GM23338 (cell line): ENCODE results near the gene SOX15. TPM values are rescaled to one million over a fixed set of nuclear protein-coding genes. Genes with fewer than 3 reads are reported as not detected.

ENCODE experiments used
- ATAC-seq: fragments of 200-7000 bp; cut with Tn5 transposase; 3 replicates; pipeline ENCODE4 v1.9.1; 2020
- DNase-seq: peaks from one replicate; pipeline ENCODE4 v3.0.0-alpha.2; 2015; ENCODE audit warnings: low spot score
- H2AFZ ChIP-seq: fragments of 200-600 bp; sonication (generic); 2 replicates; pipeline ENCODE4 v1.8.0; 2016; ENCODE audit warnings: antibody characterized with exemption, mild to moderate bottlenecking, moderate library complexity
- H3F3A ChIP-seq: fragments of 200-600 bp; sonication (generic); replicated peaks from 2 replicates; pipeline ENCODE4 v1.8.0; 2017; ENCODE audit warnings: antibody characterized with exemption, mixed run types, low read depth
- H3K27ac ChIP-seq: fragments of 200-600 bp; sonication (generic); 2 replicates; pipeline ENCODE4 v1.6.1; 2016; ENCODE audit warnings: low read depth
- H3K27me3 ChIP-seq: fragments of 200-600 bp; sonication (generic); 2 replicates; pipeline ENCODE4 v1.8.0; 2016; ENCODE audit warnings: mild to moderate bottlenecking, mixed run types, moderate library complexity; ENCODE audit not compliant: insufficient read depth
- H3K36me3 ChIP-seq: fragments of 200-600 bp; sonication (generic); 2 replicates; pipeline ENCODE4 v1.8.0; 2016; ENCODE audit warnings: mild to moderate bottlenecking; ENCODE audit not compliant: insufficient read depth
- H3K4me1 ChIP-seq: fragments of 200-600 bp; sonication (generic); 2 replicates; pipeline ENCODE4 v1.8.0; 2016; ENCODE audit warnings: mild to moderate bottlenecking, moderate library complexity; ENCODE audit not compliant: insufficient read depth
- H3K4me2 ChIP-seq: fragments of 200-600 bp; sonication (generic); 2 replicates; pipeline ENCODE4 v1.7.1; 2017; ENCODE audit warnings: mixed run types
- H3K4me3 ChIP-seq: fragments of 200-600 bp; sonication (generic); 2 replicates; pipeline ENCODE4 v1.6.1; 2016; ENCODE audit warnings: mixed run types
- H3K79me2 ChIP-seq: fragments of 200-600 bp; sonication (generic); replicated peaks from 2 replicates; pipeline ENCODE4 v1.8.0; 2017; ENCODE audit warnings: mild to moderate bottlenecking; ENCODE audit not compliant: insufficient read depth
- H3K9me2 ChIP-seq: fragments of 200-600 bp; sonication (generic); 2 replicates; pipeline ENCODE4 v1.8.0; 2017; ENCODE audit not compliant: insufficient read depth
- H4K20me1 ChIP-seq: fragments of 200-600 bp; sonication (generic); replicated peaks from 2 replicates; pipeline ENCODE4 v1.8.0; 2017; ENCODE audit warnings: mild to moderate bottlenecking; ENCODE audit not compliant: insufficient read depth
- H3K27ac Mint-ChIP-seq: 2 replicates; pipeline ENCODE4 v1.8.0; 2020; ENCODE audit warnings: inconsistent platforms, mild to moderate bottlenecking, moderate library complexity, mixed read lengths
- H3K27me3 Mint-ChIP-seq: 3 replicates; pipeline ENCODE4 v1.8.0; 2022; ENCODE audit warnings: low read depth, mild to moderate bottlenecking, moderate library complexity, mixed read lengths, inconsistent platforms; ENCODE audit not compliant: insufficient read depth, poor library complexity
- H3K36me3 Mint-ChIP-seq: 3 replicates; pipeline ENCODE4 v1.8.0; 2021; ENCODE audit warnings: low read depth, mild to moderate bottlenecking, inconsistent platforms, moderate library complexity, mixed read lengths
- H3K4me1 Mint-ChIP-seq: 3 replicates; pipeline ENCODE4 v1.8.0; 2020; ENCODE audit warnings: mild to moderate bottlenecking, inconsistent platforms, mixed read lengths
- H3K4me3 Mint-ChIP-seq: 3 replicates; pipeline ENCODE4 v1.8.0; 2021; ENCODE audit warnings: moderate library complexity, mild to moderate bottlenecking, inconsistent platforms, mixed read lengths
- H3K9me3 Mint-ChIP-seq: 3 replicates; pipeline ENCODE4 v1.8.0; 2020; ENCODE audit warnings: moderate library complexity, mild to moderate bottlenecking, inconsistent platforms, mixed read lengths
- CREB1 ChIP-seq: fragments of 250-450 bp; sonication (Bioruptor Pico); IDR thresholded peaks from 2 replicates; pipeline ENCODE4 v1.5.0; 2020; ENCODE audit warnings: low read depth, mild to moderate bottlenecking, moderate library complexity
- EZH2 ChIP-seq: fragments of 200-600 bp; sonication (generic); IDR thresholded peaks from one replicate; pipeline ENCODE4 v1.8.0; 2017; ENCODE audit warnings: antibody characterized with exemption, mild to moderate bottlenecking, low read depth; ENCODE audit not compliant: unreplicated experiment
- EZH2phosphoT487 ChIP-seq: fragments of 200-600 bp; sonication (generic); IDR thresholded peaks from one replicate; pipeline ENCODE4 v1.8.1; 2018; ENCODE audit warnings: antibody characterized with exemption; ENCODE audit not compliant: unreplicated experiment
- JUNB ChIP-seq: IDR thresholded peaks from one replicate; pipeline ENCODE4 v1.6.1; 2016; ENCODE audit warnings: antibody characterized with exemption; ENCODE audit not compliant: unreplicated experiment
- NANOG ChIP-seq: IDR thresholded peaks from 2 replicates; pipeline ENCODE4 v1.6.1; 2016; ENCODE audit warnings: antibody characterized with exemption, borderline replicate concordance
- POLR2AphosphoS5 ChIP-seq: IDR thresholded peaks from 2 replicates; pipeline ENCODE4 v1.6.1; 2016; ENCODE audit warnings: antibody characterized with exemption, low read depth
- STAT1 ChIP-seq: IDR thresholded peaks from one replicate; pipeline ENCODE4 v1.6.1; 2016; ENCODE audit warnings: antibody characterized with exemption; ENCODE audit not compliant: unreplicated experiment
- ZNF114 ChIP-seq: fragments of 250-450 bp; sonication (Bioruptor Pico); IDR thresholded peaks from 2 replicates; pipeline ENCODE4 v1.5.0; 2020; ENCODE audit warnings: mild to moderate bottlenecking, moderate library complexity
- ZNF331 ChIP-seq: fragments of 250-450 bp; sonication (Bioruptor Pico); IDR thresholded peaks from 2 replicates; pipeline ENCODE4 v1.5.0; 2020; ENCODE audit warnings: low read depth, mild to moderate bottlenecking, moderate library complexity
- polyA plus RNA-seq: library from polyadenylated mRNA; unstranded; fragments of >200 nt; fragmentation: Nextera tagmentation; extraction: Ambion mirVana; gene quantifications from 2 replicates; pipeline ENCODE4 v1.2.1, GENCODE V29; 2016
- total RNA-seq: library from RNA; depleted of rRNA; stranded (reverse); fragments of >200 nt; shearing (Covaris generic); gene quantifications from 2 replicates; pipeline ENCODE4 v1.2.3, GENCODE V29; 2014
- TF ChIP-seq, protein P1 (sequence below): IDR thresholded peaks from one replicate; pipeline ENCODE4 v1.6.1; 2018; ENCODE audit warnings: antibody characterized with exemption; ENCODE audit not compliant: unreplicated experiment
- TF ChIP-seq, protein P2 (sequence below): IDR thresholded peaks from 2 replicates; pipeline ENCODE4 v1.6.1; 2016; ENCODE audit warnings: antibody characterized with exemption
- TF ChIP-seq, protein P3 (sequence below): fragments of 250-450 bp; sonication (Bioruptor Pico); IDR thresholded peaks from 2 replicates; pipeline ENCODE4 v1.5.0; 2020; ENCODE audit warnings: mild to moderate bottlenecking, moderate library complexity
- TF ChIP-seq, protein P4 (sequence below), 2 experiments: fragments of 200-600 bp in 1 of 2; sonication (generic) in 1 of 2; conservative IDR thresholded peaks; 2 replicates each; pipeline versions ENCODE4 v1.5.1 to v1.6.1; 2016 to 2017; ENCODE audit warnings: antibody characterized with exemption in 2 of 2, low read depth in 2 of 2, mild to moderate bottlenecking in 2 of 2, moderate library complexity in 1 of 2

The SOX15 gene
- total and polyA plus RNA-seq, 2 experiments from 2014 or later, result 29.9 to 43.0 TPM

DNA sequence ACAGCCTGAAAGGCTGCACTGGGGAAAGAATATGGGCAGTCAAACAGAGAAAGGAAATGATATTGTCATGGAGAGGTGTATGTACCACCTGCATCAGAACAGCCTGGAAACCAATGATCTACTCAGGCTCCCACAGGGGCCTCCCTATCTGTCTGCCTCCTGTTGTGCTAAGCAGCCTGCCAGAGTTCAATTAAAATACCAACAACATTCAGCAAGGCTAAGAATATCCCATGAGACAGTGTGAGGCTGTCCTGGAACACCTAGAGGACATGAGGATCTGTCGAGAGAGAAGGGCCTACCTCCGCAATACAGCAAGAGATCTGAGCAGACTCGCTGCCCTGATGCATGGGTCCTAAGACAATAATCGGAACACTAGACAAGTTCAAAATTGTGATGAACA is 16.4 kb upstream of the SOX15 start:
- H3K4me2 ChIP-seq, result no peak overlapping the region
- H3K4me1 ChIP-seq, result no peaks in the 10 kb centered on the region
- peaks cover 23% of the 10 kb centered on the region for H4K20me1 ChIP-seq
- peaks cover 40% of the 10 kb centered on the region for H3K36me3 ChIP-seq
- H2AFZ ChIP-seq, result no peak overlapping the region
- TF ChIP-seq EZH2phosphoT487 (no peak), NANOG (no peak), CREB1 (CRISPR knock-in tag) (no peak), POLR2AphosphoS5 (no peak), ZNF114 (CRISPR knock-in tag) (no peak), JUNB (no peak), ZNF331 (CRISPR knock-in tag) (no peak), EZH2 (no peak), STAT1 (no peak)
- TF ChIP-seq, protein P1, sequence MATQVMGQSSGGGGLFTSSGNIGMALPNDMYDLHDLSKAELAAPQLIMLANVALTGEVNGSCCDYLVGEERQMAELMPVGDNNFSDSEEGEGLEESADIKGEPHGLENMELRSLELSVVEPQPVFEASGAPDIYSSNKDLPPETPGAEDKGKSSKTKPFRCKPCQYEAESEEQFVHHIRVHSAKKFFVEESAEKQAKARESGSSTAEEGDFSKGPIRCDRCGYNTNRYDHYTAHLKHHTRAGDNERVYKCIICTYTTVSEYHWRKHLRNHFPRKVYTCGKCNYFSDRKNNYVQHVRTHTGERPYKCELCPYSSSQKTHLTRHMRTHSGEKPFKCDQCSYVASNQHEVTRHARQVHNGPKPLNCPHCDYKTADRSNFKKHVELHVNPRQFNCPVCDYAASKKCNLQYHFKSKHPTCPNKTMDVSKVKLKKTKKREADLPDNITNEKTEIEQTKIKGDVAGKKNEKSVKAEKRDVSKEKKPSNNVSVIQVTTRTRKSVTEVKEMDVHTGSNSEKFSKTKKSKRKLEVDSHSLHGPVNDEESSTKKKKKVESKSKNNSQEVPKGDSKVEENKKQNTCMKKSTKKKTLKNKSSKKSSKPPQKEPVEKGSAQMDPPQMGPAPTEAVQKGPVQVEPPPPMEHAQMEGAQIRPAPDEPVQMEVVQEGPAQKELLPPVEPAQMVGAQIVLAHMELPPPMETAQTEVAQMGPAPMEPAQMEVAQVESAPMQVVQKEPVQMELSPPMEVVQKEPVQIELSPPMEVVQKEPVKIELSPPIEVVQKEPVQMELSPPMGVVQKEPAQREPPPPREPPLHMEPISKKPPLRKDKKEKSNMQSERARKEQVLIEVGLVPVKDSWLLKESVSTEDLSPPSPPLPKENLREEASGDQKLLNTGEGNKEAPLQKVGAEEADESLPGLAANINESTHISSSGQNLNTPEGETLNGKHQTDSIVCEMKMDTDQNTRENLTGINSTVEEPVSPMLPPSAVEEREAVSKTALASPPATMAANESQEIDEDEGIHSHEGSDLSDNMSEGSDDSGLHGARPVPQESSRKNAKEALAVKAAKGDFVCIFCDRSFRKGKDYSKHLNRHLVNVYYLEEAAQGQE, result no peak
- TF ChIP-seq, protein P2, sequence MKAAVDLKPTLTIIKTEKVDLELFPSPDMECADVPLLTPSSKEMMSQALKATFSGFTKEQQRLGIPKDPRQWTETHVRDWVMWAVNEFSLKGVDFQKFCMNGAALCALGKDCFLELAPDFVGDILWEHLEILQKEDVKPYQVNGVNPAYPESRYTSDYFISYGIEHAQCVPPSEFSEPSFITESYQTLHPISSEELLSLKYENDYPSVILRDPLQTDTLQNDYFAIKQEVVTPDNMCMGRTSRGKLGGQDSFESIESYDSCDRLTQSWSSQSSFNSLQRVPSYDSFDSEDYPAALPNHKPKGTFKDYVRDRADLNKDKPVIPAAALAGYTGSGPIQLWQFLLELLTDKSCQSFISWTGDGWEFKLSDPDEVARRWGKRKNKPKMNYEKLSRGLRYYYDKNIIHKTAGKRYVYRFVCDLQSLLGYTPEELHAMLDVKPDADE, result no peak
- TF ChIP-seq, protein P3, sequence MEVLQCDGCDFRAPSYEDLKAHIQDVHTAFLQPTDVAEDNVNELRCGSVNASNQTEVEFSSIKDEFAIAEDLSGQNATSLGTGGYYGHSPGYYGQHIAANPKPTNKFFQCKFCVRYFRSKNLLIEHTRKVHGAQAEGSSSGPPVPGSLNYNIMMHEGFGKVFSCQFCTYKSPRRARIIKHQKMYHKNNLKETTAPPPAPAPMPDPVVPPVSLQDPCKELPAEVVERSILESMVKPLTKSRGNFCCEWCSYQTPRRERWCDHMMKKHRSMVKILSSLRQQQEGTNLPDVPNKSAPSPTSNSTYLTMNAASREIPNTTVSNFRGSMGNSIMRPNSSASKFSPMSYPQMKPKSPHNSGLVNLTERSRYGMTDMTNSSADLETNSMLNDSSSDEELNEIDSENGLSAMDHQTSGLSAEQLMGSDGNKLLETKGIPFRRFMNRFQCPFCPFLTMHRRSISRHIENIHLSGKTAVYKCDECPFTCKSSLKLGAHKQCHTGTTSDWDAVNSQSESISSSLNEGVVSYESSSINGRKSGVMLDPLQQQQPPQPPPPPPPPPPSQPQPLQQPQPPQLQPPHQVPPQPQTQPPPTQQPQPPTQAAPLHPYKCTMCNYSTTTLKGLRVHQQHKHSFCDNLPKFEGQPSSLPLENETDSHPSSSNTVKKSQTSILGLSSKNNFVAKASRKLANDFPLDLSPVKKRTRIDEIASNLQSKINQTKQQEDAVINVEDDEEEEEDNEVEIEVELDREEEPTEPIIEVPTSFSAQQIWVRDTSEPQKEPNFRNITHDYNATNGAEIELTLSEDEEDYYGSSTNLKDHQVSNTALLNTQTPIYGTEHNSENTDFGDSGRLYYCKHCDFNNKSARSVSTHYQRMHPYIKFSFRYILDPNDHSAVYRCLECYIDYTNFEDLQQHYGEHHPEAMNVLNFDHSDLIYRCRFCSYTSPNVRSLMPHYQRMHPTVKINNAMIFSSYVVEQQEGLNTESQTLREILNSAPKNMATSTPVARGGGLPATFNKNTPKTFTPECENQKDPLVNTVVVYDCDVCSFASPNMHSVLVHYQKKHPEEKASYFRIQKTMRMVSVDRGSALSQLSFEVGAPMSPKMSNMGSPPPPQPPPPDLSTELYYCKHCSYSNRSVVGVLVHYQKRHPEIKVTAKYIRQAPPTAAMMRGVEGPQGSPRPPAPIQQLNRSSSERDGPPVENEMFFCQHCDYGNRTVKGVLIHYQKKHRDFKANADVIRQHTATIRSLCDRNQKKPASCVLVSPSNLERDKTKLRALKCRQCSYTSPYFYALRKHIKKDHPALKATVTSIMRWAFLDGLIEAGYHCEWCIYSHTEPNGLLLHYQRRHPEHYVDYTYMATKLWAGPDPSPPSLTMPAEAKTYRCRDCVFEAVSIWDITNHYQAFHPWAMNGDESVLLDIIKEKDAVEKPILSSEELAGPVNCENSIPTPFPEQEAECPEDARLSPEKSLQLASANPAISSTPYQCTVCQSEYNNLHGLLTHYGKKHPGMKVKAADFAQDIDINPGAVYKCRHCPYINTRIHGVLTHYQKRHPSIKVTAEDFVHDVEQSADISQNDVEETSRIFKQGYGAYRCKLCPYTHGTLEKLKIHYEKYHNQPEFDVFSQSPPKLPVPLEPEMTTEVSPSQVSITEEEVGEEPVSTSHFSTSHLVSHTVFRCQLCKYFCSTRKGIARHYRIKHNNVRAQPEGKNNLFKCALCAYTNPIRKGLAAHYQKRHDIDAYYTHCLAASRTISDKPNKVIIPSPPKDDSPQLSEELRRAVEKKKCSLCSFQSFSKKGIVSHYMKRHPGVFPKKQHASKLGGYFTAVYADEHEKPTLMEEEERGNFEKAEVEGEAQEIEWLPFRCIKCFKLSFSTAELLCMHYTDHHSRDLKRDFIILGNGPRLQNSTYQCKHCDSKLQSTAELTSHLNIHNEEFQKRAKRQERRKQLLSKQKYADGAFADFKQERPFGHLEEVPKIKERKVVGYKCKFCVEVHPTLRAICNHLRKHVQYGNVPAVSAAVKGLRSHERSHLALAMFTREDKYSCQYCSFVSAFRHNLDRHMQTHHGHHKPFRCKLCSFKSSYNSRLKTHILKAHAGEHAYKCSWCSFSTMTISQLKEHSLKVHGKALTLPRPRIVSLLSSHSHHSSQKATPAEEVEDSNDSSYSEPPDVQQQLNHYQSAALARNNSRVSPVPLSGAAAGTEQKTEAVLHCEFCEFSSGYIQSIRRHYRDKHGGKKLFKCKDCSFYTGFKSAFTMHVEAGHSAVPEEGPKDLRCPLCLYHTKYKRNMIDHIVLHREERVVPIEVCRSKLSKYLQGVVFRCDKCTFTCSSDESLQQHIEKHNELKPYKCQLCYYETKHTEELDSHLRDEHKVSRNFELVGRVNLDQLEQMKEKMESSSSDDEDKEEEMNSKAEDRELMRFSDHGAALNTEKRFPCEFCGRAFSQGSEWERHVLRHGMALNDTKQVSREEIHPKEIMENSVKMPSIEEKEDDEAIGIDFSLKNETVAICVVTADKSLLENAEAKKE (CRISPR knock-in tag), result no peak
- TF ChIP-seq, protein P4, sequence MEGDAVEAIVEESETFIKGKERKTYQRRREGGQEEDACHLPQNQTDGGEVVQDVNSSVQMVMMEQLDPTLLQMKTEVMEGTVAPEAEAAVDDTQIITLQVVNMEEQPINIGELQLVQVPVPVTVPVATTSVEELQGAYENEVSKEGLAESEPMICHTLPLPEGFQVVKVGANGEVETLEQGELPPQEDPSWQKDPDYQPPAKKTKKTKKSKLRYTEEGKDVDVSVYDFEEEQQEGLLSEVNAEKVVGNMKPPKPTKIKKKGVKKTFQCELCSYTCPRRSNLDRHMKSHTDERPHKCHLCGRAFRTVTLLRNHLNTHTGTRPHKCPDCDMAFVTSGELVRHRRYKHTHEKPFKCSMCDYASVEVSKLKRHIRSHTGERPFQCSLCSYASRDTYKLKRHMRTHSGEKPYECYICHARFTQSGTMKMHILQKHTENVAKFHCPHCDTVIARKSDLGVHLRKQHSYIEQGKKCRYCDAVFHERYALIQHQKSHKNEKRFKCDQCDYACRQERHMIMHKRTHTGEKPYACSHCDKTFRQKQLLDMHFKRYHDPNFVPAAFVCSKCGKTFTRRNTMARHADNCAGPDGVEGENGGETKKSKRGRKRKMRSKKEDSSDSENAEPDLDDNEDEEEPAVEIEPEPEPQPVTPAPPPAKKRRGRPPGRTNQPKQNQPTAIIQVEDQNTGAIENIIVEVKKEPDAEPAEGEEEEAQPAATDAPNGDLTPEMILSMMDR (conservative IDR thresholded peaks at IDR 0.05; ENCODE audit: low read depth in 2 of 2), result no peak
- Mint-ChIP-seq H3K27me3 (peaks cover 4% of the 10 kb centered on the region), H3K4me3 (no peak overlapping the region), H3K27ac (no peak overlapping the region), H3K4me1 (no peaks in the 10 kb centered on the region; the same call in 1 of the 3 replicates), H3K9me3 (no peaks in the 10 kb centered on the region), H3K36me3 (peaks cover 53% of the 10 kb centered on the region)
- peaks cover 4% of the 10 kb centered on the region; the same call in 1 of the 2 replicates for H3F3A ChIP-seq
- no peaks in the 10 kb centered on the region for H3K9me2 ChIP-seq
- ATAC-seq (no peak), DNase-seq (no peak)
- H3K79me2 ChIP-seq, result peaks cover 35% of the 10 kb centered on the region
- H3K4me3 ChIP-seq, result no peak overlapping the region
- no peaks in the 10 kb centered on the region for H3K27me3 ChIP-seq
- no peak overlapping the region for H3K27ac ChIP-seq
